GM23338 (cell line): ENCODE measurements around the gene YWHAH. TPM values are rescaled to one million over a fixed set of nuclear protein-coding genes. Genes with fewer than 3 reads are reported as not detected.
A peak's percentile ranks its signal among the peaks of the same experiment; 100 is the strongest.

ENCODE experiments used
- ATAC-seq: fragments of 200-7000 bp; cut with Tn5 transposase; 3 replicates; pipeline ENCODE4 v1.9.1; 2020
- DNase-seq: peaks from one replicate; pipeline ENCODE4 v3.0.0-alpha.2; 2015; ENCODE audit warnings: low spot score
- H2AFZ ChIP-seq: fragments of 200-600 bp; sonication (generic); 2 replicates; pipeline ENCODE4 v1.8.0; 2016; ENCODE audit warnings: antibody characterized with exemption, mild to moderate bottlenecking, moderate library complexity
- H3F3A ChIP-seq: fragments of 200-600 bp; sonication (generic); replicated peaks from 2 replicates; pipeline ENCODE4 v1.8.0; 2017; ENCODE audit warnings: antibody characterized with exemption, mixed run types, low read depth
- H3K27ac ChIP-seq: fragments of 200-600 bp; sonication (generic); 2 replicates; pipeline ENCODE4 v1.6.1; 2016; ENCODE audit warnings: low read depth
- H3K27me3 ChIP-seq: fragments of 200-600 bp; sonication (generic); 2 replicates; pipeline ENCODE4 v1.8.0; 2016; ENCODE audit warnings: mild to moderate bottlenecking, mixed run types, moderate library complexity; ENCODE audit not compliant: insufficient read depth
- H3K36me3 ChIP-seq: fragments of 200-600 bp; sonication (generic); 2 replicates; pipeline ENCODE4 v1.8.0; 2016; ENCODE audit warnings: mild to moderate bottlenecking; ENCODE audit not compliant: insufficient read depth
- H3K4me1 ChIP-seq: fragments of 200-600 bp; sonication (generic); 2 replicates; pipeline ENCODE4 v1.8.0; 2016; ENCODE audit warnings: mild to moderate bottlenecking, moderate library complexity; ENCODE audit not compliant: insufficient read depth
- H3K4me2 ChIP-seq: fragments of 200-600 bp; sonication (generic); 2 replicates; pipeline ENCODE4 v1.7.1; 2017; ENCODE audit warnings: mixed run types
- H3K4me3 ChIP-seq: fragments of 200-600 bp; sonication (generic); 2 replicates; pipeline ENCODE4 v1.6.1; 2016; ENCODE audit warnings: mixed run types
- H3K79me2 ChIP-seq: fragments of 200-600 bp; sonication (generic); replicated peaks from 2 replicates; pipeline ENCODE4 v1.8.0; 2017; ENCODE audit warnings: mild to moderate bottlenecking; ENCODE audit not compliant: insufficient read depth
- H3K9me2 ChIP-seq: fragments of 200-600 bp; sonication (generic); 2 replicates; pipeline ENCODE4 v1.8.0; 2017; ENCODE audit not compliant: insufficient read depth
- H4K20me1 ChIP-seq: fragments of 200-600 bp; sonication (generic); replicated peaks from 2 replicates; pipeline ENCODE4 v1.8.0; 2017; ENCODE audit warnings: mild to moderate bottlenecking; ENCODE audit not compliant: insufficient read depth
- H3K27ac Mint-ChIP-seq: 2 replicates; pipeline ENCODE4 v1.8.0; 2020; ENCODE audit warnings: inconsistent platforms, mild to moderate bottlenecking, moderate library complexity, mixed read lengths
- H3K27me3 Mint-ChIP-seq: 3 replicates; pipeline ENCODE4 v1.8.0; 2022; ENCODE audit warnings: low read depth, mild to moderate bottlenecking, moderate library complexity, mixed read lengths, inconsistent platforms; ENCODE audit not compliant: insufficient read depth, poor library complexity
- H3K36me3 Mint-ChIP-seq: 3 replicates; pipeline ENCODE4 v1.8.0; 2021; ENCODE audit warnings: low read depth, mild to moderate bottlenecking, inconsistent platforms, moderate library complexity, mixed read lengths
- H3K4me1 Mint-ChIP-seq: 3 replicates; pipeline ENCODE4 v1.8.0; 2020; ENCODE audit warnings: mild to moderate bottlenecking, inconsistent platforms, mixed read lengths
- H3K4me3 Mint-ChIP-seq: 3 replicates; pipeline ENCODE4 v1.8.0; 2021; ENCODE audit warnings: moderate library complexity, mild to moderate bottlenecking, inconsistent platforms, mixed read lengths
- H3K9me3 Mint-ChIP-seq: 3 replicates; pipeline ENCODE4 v1.8.0; 2020; ENCODE audit warnings: moderate library complexity, mild to moderate bottlenecking, inconsistent platforms, mixed read lengths
- CREB1 ChIP-seq: fragments of 250-450 bp; sonication (Bioruptor Pico); IDR thresholded peaks from 2 replicates; pipeline ENCODE4 v1.5.0; 2020; ENCODE audit warnings: low read depth, mild to moderate bottlenecking, moderate library complexity
- CTCF ChIP-seq, 2 experiments: fragments of 200-600 bp in 1 of 2; sonication (generic) in 1 of 2; conservative IDR thresholded peaks; 2 replicates each; pipeline versions ENCODE4 v1.5.1 to v1.6.1; 2016 to 2017; ENCODE audit warnings: antibody characterized with exemption in 2 of 2, low read depth in 2 of 2, mild to moderate bottlenecking in 2 of 2, moderate library complexity in 1 of 2
- EZH2phosphoT487 ChIP-seq: fragments of 200-600 bp; sonication (generic); IDR thresholded peaks from one replicate; pipeline ENCODE4 v1.8.1; 2018; ENCODE audit warnings: antibody characterized with exemption; ENCODE audit not compliant: unreplicated experiment
- NANOG ChIP-seq: IDR thresholded peaks from 2 replicates; pipeline ENCODE4 v1.6.1; 2016; ENCODE audit warnings: antibody characterized with exemption, borderline replicate concordance
- POLR2AphosphoS5 ChIP-seq: IDR thresholded peaks from 2 replicates; pipeline ENCODE4 v1.6.1; 2016; ENCODE audit warnings: antibody characterized with exemption, low read depth
- STAT1 ChIP-seq: IDR thresholded peaks from one replicate; pipeline ENCODE4 v1.6.1; 2016; ENCODE audit warnings: antibody characterized with exemption; ENCODE audit not compliant: unreplicated experiment
- ZNF114 ChIP-seq: fragments of 250-450 bp; sonication (Bioruptor Pico); IDR thresholded peaks from 2 replicates; pipeline ENCODE4 v1.5.0; 2020; ENCODE audit warnings: mild to moderate bottlenecking, moderate library complexity
- polyA plus RNA-seq: library from polyadenylated mRNA; unstranded; fragments of >200 nt; fragmentation: Nextera tagmentation; extraction: Ambion mirVana; gene quantifications from 2 replicates; pipeline ENCODE4 v1.2.1, GENCODE V29; 2016
- total RNA-seq: library from RNA; depleted of rRNA; stranded (reverse); fragments of >200 nt; shearing (Covaris generic); gene quantifications from 2 replicates; pipeline ENCODE4 v1.2.3, GENCODE V29; 2014
- TF ChIP-seq, protein P1 (sequence below): fragments of 250-450 bp; sonication (Bioruptor Pico); IDR thresholded peaks from 2 replicates; pipeline ENCODE4 v1.5.0; 2020; ENCODE audit warnings: mild to moderate bottlenecking, moderate library complexity
- TF ChIP-seq, protein P2 (sequence below): IDR thresholded peaks from one replicate; pipeline ENCODE4 v1.6.1; 2018; ENCODE audit warnings: antibody characterized with exemption; ENCODE audit not compliant: unreplicated experiment

YWHAH gene
- total and polyA plus RNA-seq, 2 experiments from 2014 or later, result 277 to 283 TPM

DNA sequence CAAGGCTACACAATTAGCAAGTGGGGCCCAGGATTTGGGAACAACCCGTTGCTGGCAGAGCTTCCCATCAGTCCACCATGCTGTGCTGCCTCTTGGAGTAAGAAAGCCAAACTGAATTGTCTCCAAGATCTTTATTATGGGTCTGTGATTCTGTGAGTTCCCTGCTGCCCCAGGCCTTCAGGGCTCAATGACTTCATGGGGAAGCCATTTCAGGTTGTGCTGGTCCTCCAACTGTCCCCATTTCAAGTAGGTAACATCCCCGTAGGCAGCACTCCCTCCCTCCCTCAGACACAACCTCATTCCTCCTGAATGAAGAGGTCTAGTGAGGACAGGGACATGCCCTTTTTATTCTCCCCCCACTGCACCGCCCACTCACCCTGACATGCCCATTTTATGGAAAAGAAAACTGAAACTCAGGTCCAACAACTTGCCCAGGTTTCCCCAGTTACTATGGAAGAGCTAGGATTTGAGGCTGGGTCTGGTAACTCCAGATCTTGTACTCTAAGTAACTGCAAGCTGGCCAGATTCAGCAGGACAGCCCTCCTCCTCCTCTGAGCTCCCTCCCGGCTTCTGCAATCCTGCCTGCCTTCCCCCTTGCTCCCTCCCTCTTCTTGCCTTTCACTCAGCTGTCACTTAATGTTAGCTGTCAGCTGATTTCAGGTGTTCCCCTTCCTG, 8.2 kb upstream of the YWHAH start:
- Histone ChIP-seq H3K4me1 (no peaks in the 10 kb centered on the region; the same call in 1 of the 2 replicates), H3K27ac (no peak overlapping the region), H3K4me2 (no peak overlapping the region), H4K20me1 (no peaks in the 10 kb centered on the region), H3K4me3 (no peak overlapping the region), H2AFZ (peak overlapping the region; percentile 43; the same call in 1 of the 2 replicates), H3K79me2 (no peaks in the 10 kb centered on the region), H3F3A (0 out of 2 replicates have a peak, but pooled peaks cover 2% of the 10 kb centered on the region), H3K9me2 (no peaks in the 10 kb centered on the region), H3K27me3 (no peaks in the 10 kb centered on the region), H3K36me3 (no peaks in the 10 kb centered on the region)
- peaks cover 7% of the 10 kb centered on the region for H3K27me3 Mint-ChIP-seq
- ATAC-seq (peak; percentile 43), DNase-seq (no peak)
- no peak overlapping the region for H3K4me3 Mint-ChIP-seq
- no peaks in the 10 kb centered on the region for H3K36me3 Mint-ChIP-seq
- H3K9me3 Mint-ChIP-seq, result no peaks in the 10 kb centered on the region
- H3K4me1 Mint-ChIP-seq, result peaks cover 7% of the 10 kb centered on the region
- TF ChIP-seq NANOG, result no peak
- no peak for TF ChIP-seq ZNF114 (CRISPR knock-in tag)
- TF ChIP-seq CTCF (conservative IDR thresholded peaks at IDR 0.05; ENCODE audit: low read depth in 2 of 2), result no peak
- no peak for TF ChIP-seq CREB1
- TF ChIP-seq STAT1, result no peak
- TF ChIP-seq, protein P1, sequence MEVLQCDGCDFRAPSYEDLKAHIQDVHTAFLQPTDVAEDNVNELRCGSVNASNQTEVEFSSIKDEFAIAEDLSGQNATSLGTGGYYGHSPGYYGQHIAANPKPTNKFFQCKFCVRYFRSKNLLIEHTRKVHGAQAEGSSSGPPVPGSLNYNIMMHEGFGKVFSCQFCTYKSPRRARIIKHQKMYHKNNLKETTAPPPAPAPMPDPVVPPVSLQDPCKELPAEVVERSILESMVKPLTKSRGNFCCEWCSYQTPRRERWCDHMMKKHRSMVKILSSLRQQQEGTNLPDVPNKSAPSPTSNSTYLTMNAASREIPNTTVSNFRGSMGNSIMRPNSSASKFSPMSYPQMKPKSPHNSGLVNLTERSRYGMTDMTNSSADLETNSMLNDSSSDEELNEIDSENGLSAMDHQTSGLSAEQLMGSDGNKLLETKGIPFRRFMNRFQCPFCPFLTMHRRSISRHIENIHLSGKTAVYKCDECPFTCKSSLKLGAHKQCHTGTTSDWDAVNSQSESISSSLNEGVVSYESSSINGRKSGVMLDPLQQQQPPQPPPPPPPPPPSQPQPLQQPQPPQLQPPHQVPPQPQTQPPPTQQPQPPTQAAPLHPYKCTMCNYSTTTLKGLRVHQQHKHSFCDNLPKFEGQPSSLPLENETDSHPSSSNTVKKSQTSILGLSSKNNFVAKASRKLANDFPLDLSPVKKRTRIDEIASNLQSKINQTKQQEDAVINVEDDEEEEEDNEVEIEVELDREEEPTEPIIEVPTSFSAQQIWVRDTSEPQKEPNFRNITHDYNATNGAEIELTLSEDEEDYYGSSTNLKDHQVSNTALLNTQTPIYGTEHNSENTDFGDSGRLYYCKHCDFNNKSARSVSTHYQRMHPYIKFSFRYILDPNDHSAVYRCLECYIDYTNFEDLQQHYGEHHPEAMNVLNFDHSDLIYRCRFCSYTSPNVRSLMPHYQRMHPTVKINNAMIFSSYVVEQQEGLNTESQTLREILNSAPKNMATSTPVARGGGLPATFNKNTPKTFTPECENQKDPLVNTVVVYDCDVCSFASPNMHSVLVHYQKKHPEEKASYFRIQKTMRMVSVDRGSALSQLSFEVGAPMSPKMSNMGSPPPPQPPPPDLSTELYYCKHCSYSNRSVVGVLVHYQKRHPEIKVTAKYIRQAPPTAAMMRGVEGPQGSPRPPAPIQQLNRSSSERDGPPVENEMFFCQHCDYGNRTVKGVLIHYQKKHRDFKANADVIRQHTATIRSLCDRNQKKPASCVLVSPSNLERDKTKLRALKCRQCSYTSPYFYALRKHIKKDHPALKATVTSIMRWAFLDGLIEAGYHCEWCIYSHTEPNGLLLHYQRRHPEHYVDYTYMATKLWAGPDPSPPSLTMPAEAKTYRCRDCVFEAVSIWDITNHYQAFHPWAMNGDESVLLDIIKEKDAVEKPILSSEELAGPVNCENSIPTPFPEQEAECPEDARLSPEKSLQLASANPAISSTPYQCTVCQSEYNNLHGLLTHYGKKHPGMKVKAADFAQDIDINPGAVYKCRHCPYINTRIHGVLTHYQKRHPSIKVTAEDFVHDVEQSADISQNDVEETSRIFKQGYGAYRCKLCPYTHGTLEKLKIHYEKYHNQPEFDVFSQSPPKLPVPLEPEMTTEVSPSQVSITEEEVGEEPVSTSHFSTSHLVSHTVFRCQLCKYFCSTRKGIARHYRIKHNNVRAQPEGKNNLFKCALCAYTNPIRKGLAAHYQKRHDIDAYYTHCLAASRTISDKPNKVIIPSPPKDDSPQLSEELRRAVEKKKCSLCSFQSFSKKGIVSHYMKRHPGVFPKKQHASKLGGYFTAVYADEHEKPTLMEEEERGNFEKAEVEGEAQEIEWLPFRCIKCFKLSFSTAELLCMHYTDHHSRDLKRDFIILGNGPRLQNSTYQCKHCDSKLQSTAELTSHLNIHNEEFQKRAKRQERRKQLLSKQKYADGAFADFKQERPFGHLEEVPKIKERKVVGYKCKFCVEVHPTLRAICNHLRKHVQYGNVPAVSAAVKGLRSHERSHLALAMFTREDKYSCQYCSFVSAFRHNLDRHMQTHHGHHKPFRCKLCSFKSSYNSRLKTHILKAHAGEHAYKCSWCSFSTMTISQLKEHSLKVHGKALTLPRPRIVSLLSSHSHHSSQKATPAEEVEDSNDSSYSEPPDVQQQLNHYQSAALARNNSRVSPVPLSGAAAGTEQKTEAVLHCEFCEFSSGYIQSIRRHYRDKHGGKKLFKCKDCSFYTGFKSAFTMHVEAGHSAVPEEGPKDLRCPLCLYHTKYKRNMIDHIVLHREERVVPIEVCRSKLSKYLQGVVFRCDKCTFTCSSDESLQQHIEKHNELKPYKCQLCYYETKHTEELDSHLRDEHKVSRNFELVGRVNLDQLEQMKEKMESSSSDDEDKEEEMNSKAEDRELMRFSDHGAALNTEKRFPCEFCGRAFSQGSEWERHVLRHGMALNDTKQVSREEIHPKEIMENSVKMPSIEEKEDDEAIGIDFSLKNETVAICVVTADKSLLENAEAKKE (CRISPR knock-in tag), result no peak
- no peak for TF ChIP-seq EZH2phosphoT487
- no peak for TF ChIP-seq POLR2AphosphoS5
- TF ChIP-seq, protein P2, sequence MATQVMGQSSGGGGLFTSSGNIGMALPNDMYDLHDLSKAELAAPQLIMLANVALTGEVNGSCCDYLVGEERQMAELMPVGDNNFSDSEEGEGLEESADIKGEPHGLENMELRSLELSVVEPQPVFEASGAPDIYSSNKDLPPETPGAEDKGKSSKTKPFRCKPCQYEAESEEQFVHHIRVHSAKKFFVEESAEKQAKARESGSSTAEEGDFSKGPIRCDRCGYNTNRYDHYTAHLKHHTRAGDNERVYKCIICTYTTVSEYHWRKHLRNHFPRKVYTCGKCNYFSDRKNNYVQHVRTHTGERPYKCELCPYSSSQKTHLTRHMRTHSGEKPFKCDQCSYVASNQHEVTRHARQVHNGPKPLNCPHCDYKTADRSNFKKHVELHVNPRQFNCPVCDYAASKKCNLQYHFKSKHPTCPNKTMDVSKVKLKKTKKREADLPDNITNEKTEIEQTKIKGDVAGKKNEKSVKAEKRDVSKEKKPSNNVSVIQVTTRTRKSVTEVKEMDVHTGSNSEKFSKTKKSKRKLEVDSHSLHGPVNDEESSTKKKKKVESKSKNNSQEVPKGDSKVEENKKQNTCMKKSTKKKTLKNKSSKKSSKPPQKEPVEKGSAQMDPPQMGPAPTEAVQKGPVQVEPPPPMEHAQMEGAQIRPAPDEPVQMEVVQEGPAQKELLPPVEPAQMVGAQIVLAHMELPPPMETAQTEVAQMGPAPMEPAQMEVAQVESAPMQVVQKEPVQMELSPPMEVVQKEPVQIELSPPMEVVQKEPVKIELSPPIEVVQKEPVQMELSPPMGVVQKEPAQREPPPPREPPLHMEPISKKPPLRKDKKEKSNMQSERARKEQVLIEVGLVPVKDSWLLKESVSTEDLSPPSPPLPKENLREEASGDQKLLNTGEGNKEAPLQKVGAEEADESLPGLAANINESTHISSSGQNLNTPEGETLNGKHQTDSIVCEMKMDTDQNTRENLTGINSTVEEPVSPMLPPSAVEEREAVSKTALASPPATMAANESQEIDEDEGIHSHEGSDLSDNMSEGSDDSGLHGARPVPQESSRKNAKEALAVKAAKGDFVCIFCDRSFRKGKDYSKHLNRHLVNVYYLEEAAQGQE, result no peak
- no peak overlapping the region for H3K27ac Mint-ChIP-seq
